CD14-positive monocyte (primary cell): Measurements from ENCODE around the gene AXIN1. TPM values are rescaled to one million over a fixed set of nuclear protein-coding genes. Genes with fewer than 3 reads are reported as not detected.

Experiments used
- DNase-seq, 3 donors: peaks; one replicate each; pipeline ENCODE4 v3.0.0-alpha.2; 2011 to 2022
- H2AFZ ChIP-seq: 2 replicates; pipeline ENCODE4 v1.6.0; 2012; ENCODE audit warnings: mild to moderate bottlenecking, low read depth, low read length, inconsistent platforms; ENCODE audit not compliant: insufficient read depth, poor library complexity, severe bottlenecking
- H3K27ac ChIP-seq, 2 donors: 1 replicate in 1 of 2; 2 replicates in 1 of 2; pipeline ENCODE4 v1.5.1; 2012 to 2013; ENCODE audit warnings: low read length in 2 of 2, control low read depth in 1 of 2, inconsistent platforms in 1 of 2, low read depth in 1 of 2, mild to moderate bottlenecking in 1 of 2
- H3K27me3 ChIP-seq, 2 donors: one replicate each; pipeline versions ENCODE4 v1.6.0 to v1.6.1; 2011 to 2013; ENCODE audit warnings: low read length in 2 of 2; ENCODE audit not compliant: control insufficient read depth in 2 of 2, insufficient read depth in 2 of 2
- H3K36me3 ChIP-seq, 2 donors: replicated peaks in 1 of 2; 1 replicate in 1 of 2; 2 replicates in 1 of 2; pipeline versions ENCODE4 v1.5.1 to v1.6.1; 2012 to 2013; ENCODE audit warnings: low read length in 2 of 2, control low read depth in 1 of 2, inconsistent platforms in 1 of 2, mild to moderate bottlenecking in 1 of 2; ENCODE audit not compliant: insufficient read depth in 2 of 2, control insufficient read depth in 1 of 2
- H3K4me1 ChIP-seq, 2 donors: 1 replicate in 1 of 2; 2 replicates in 1 of 2; pipeline versions ENCODE4 v1.5.1 to v1.6.1; 2012 to 2013; ENCODE audit warnings: low read length in 2 of 2, control low read depth in 1 of 2, inconsistent platforms in 1 of 2, mild to moderate bottlenecking in 1 of 2, moderate library complexity in 1 of 2; ENCODE audit not compliant: insufficient read depth in 2 of 2, control insufficient read depth in 1 of 2
- H3K4me2 ChIP-seq: replicated peaks from 2 replicates; pipeline ENCODE3; 2012; ENCODE audit warnings: low read length, moderate library complexity, mild to moderate bottlenecking; ENCODE audit not compliant: poor library complexity, severe bottlenecking; ENCODE audit errors: extremely low read depth
- H3K4me3 ChIP-seq, 3 experiments: fragments of 200-600 bp in 1 of 3; sonication (generic) in 1 of 3; replicated peaks in 1 of 3; 1 replicate in 2 of 3; 2 replicates in 1 of 3; pipeline ENCODE4 v1.5.1; 2011 to 2013; ENCODE audit warnings: low read length in 3 of 3, mild to moderate bottlenecking in 3 of 3, control low read depth in 2 of 3, low read depth in 2 of 3, inconsistent platforms in 1 of 3, moderate library complexity in 1 of 3
- H3K79me2 ChIP-seq: 2 replicates; pipeline ENCODE4 v1.6.0; 2012; ENCODE audit warnings: mild to moderate bottlenecking, control low read depth, inconsistent platforms, low read length, moderate library complexity; ENCODE audit not compliant: insufficient read depth
- H3K9ac ChIP-seq: 2 replicates; pipeline ENCODE4 v1.6.0; 2017; ENCODE audit warnings: low read length, mild to moderate bottlenecking; ENCODE audit not compliant: insufficient read depth, poor library complexity, severe bottlenecking
- H3K9me3 ChIP-seq, 2 donors: replicated peaks in 1 of 2; 1 replicate in 1 of 2; 2 replicates in 1 of 2; pipeline versions ENCODE4 v1.5.1 to v1.6.1; 2012 to 2013; ENCODE audit warnings: low read length in 2 of 2, control low read depth in 1 of 2; ENCODE audit not compliant: control insufficient read depth in 1 of 2, insufficient read depth in 1 of 2
- H4K20me1 ChIP-seq: 2 replicates; pipeline ENCODE4 v1.6.0; 2012; ENCODE audit warnings: mild to moderate bottlenecking, low read length, control low read depth, moderate library complexity; ENCODE audit not compliant: insufficient read depth
- H3K27ac Mint-ChIP-seq, 7 donors: one replicate each; pipeline ENCODE4 v1.8.0; 2020; ENCODE audit warnings: mild to moderate bottlenecking in 7 of 7, mixed read lengths in 7 of 7, moderate library complexity in 6 of 7, inconsistent platforms in 2 of 7
- H3K27me3 Mint-ChIP-seq, 3 donors: one replicate each; pipeline ENCODE4 v1.8.0; 2021 to 2022; ENCODE audit warnings: low read depth in 3 of 3, mild to moderate bottlenecking in 3 of 3, mixed read lengths in 3 of 3, moderate library complexity in 3 of 3, inconsistent platforms in 1 of 3
- H3K36me3 Mint-ChIP-seq, 2 donors: one replicate each; pipeline ENCODE4 v1.8.0; 2020; ENCODE audit warnings: mixed read lengths in 2 of 2, inconsistent platforms in 1 of 2, mild to moderate bottlenecking in 1 of 2
- H3K4me1 Mint-ChIP-seq: one replicate; pipeline ENCODE4 v1.8.0; 2020; ENCODE audit warnings: mild to moderate bottlenecking, mixed read lengths
- H3K4me3 Mint-ChIP-seq, 2 donors: one replicate each; pipeline ENCODE4 v1.8.0; 2020; ENCODE audit warnings: mild to moderate bottlenecking in 2 of 2, mixed read lengths in 2 of 2, moderate library complexity in 1 of 2
- H3K9me3 Mint-ChIP-seq, 7 donors: one replicate each; pipeline ENCODE4 v1.8.0; 2020 to 2022; ENCODE audit warnings: mixed read lengths in 7 of 7, mild to moderate bottlenecking in 6 of 7, moderate library complexity in 6 of 7, inconsistent platforms in 2 of 7
- CTCF ChIP-seq: fragments of 200-600 bp; IDR thresholded peaks from one replicate; pipeline ENCODE4 v1.8.0; 2022; ENCODE audit warnings: antibody characterized with exemption, mild to moderate bottlenecking
- WGBS: methylation state at CpG from one replicate; pipeline ENCODE4 v1.1.5; 2013; ENCODE audit warnings: missing lambda C conversion rate; ENCODE audit not compliant: insufficient coverage; 5-methylcytosine and 5-hydroxymethylcytosine counted together
- intact Hi-C, 2 donors: fragments of 100-400 bp; cut with micrococcal nuclease; formaldehyde crosslinking; loops; one replicate each; pipeline versions ENCODE4 v1.15.0 to v1.15.1; 2023
- polyA plus RNA-seq, 3 donors: library from polyadenylated mRNA; depleted of rRNA in 1 of 3; unstranded in 2 of 3; stranded (reverse) in 1 of 3; fragments of 300-500 nt in 2 of 3; fragments of >200 nt in 1 of 3; fragmentation: Illumina TruSeq in 2 of 3; gene quantifications; 1 replicate in 2 of 3; 2 replicates in 1 of 3; pipeline ENCODE4 v1.2.3, GENCODE V29; 2012 to 2021

Gene AXIN1
- polyA plus RNA-seq, 3 donors: 0.30 to 20.9 (median 0.74) TPM

DNA sequence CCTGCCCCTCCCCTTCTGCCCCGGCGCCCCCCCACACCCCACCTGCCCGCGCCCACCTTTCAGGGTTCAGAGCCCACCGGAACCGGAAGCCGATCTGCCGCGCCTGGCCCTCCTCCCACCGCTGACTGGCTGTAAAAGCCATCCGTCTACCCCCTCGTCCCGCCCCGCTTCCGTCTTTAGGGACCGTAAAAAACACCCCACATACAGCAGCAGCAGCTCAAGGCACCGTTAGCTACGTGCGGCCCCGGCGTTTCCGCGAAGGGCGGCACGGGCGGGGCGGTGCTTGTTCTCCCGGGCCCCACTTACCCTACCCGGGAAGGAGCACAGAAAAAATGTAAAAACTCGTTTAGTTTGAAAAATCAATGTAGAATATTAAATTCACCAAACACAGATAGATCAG lies 17.9 kb upstream of the AXIN1 start, which contains the start of gene MRPL28:
Gene MRPL28 (minus strand): TSS at position 96 of the 400 bp plus-strand sequence. CDS start 320 bp downstream, outside the sequence.
- intact Hi-C loops: no loop called here

DNA sequence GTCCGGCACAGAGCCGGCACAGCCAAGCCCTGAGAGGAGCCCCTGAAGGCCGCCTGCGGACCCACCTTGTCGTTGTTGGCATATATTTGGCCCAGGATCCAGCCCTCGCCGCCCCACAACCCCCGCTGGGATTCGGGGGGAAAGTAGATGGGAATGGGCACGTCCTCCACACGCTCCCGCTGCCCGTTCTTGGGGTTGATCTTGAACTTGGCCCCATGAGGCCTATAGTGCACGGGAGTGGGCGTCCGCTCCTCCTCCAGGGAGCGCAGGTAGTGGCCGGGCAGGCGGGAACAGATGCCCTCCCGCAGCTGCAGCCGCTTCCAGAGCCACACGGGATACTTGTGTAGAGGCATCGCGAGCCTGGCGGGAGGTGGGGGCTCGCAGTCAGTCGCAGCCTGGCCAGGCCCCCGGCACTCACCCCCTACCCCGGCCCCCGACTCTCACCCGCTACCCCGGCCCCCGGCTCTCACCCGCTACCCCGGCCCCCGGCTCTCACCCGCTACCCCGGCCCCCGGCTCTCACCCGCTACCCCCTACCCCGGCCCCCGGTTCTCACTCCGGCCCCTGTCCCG lies 17.4 kb upstream of the AXIN1 start:
- H2AFZ ChIP-seq: peak overlapping the region; percentile 65
- H3K4me3 Mint-ChIP-seq: peak overlapping the region; percentile 71 to 81
- H3K4me3 ChIP-seq: peak overlapping the region in 2 of 3 experiments; percentile 14 to 71
- H3K79me2 ChIP-seq: peaks cover 3% of the 10 kb centered on the region
- peak overlapping the region; percentile 79 for H3K4me2 ChIP-seq
- TF ChIP-seq CTCF: no peak
- H3K36me3 ChIP-seq: peaks cover 51 to 67% of the 10 kb centered on the region in 2 donors
- H3K4me1 Mint-ChIP-seq: peaks cover 18% of the 10 kb centered on the region
- intact Hi-C loops: no loop called here
- no peaks in the 10 kb centered on the region for H3K9me3 Mint-ChIP-seq
- no peaks in the 10 kb centered on the region for H3K9me3 ChIP-seq
- no peaks in the 10 kb centered on the region for H3K27me3 ChIP-seq
- H3K9ac ChIP-seq: peak overlapping the region; percentile 27
- no peak overlapping the region for H3K27ac ChIP-seq
- H3K27ac Mint-ChIP-seq: peak overlapping the region in 1 of 7 donors; percentile 73
- H3K27me3 Mint-ChIP-seq: peaks cover 0 to 8% (median 4%) of the 10 kb centered on the region in 3 donors
- no peaks in the 10 kb centered on the region for H4K20me1 ChIP-seq
- peaks cover 17 to 20% of the 10 kb centered on the region in 2 donors for H3K4me1 ChIP-seq
- 68% methylated on average over 14 of the region's 44 CpGs for WGBS
- DNase-seq: no peak
- H3K36me3 Mint-ChIP-seq: peaks cover 37 to 66% of the 10 kb centered on the region in 2 donors

More for the DNA sequence above, 17.9 kb upstream of the AXIN1 start, which contains the start of gene MRPL28:
- Histone ChIP-seq H3K9me3 (no peaks in the 10 kb centered on the region), H4K20me1 (no peaks in the 10 kb centered on the region), H3K4me3 (peak within 1 kb of the TSS in 2 of 3 experiments; percentile 14 to 71), H3K27me3 (no peaks in the 10 kb centered on the region), H3K36me3 (peaks cover 55 to 71% of the 10 kb centered on the region in 2 donors), H3K4me2 (peak within 1 kb of the TSS; percentile 79), H2AFZ (peak within 1 kb of the TSS; percentile 65), H3K9ac (peak within 1 kb of the TSS; percentile 27), H3K4me1 (peaks cover 17 to 20% of the 10 kb centered on the region in 2 donors), H3K27ac (peak within 1 kb of the TSS; percentile 47 to 66), H3K79me2 (peaks cover 3% of the 10 kb centered on the region)
- Mint-ChIP-seq H3K4me3 (peak within 1 kb of the TSS; percentile 85 to 89), H3K4me1 (peaks cover 18% of the 10 kb centered on the region), H3K9me3 (no peaks in the 10 kb centered on the region), H3K27me3 (peaks cover 0 to 6% (median 4%) of the 10 kb centered on the region in 3 donors), H3K27ac (peak within 1 kb of the TSS; percentile 73 to 90 (median 83)), H3K36me3 (peaks cover 41 to 71% of the 10 kb centered on the region in 2 donors)
- peak; percentile 90 to 92 (median 91) for DNase-seq
- 0% methylated on average over 14 of the region's 30 CpGs for WGBS
- TF ChIP-seq CTCF: no peak
